H9 (cell line): Measurements from ENCODE around the gene HSPA12A. TPM values are rescaled to one million over a fixed set of nuclear protein-coding genes. Genes with fewer than 3 reads are reported as not detected.

Source experiments
- DNase-seq: peaks from one replicate; pipeline ENCODE4 v3.0.0-alpha.2; 2017
- H2AFZ ChIP-seq: one replicate; pipeline ENCODE4 v1.6.1; 2013; ENCODE audit warnings: mild to moderate bottlenecking, low read length, control low read depth, moderate library complexity
- H2AK5ac ChIP-seq: 2 replicates; pipeline ENCODE4 v1.6.1; 2013; ENCODE audit warnings: low read length, control low read depth, mixed read lengths; ENCODE audit not compliant: insufficient read length
- H2BK120ac ChIP-seq: one replicate; pipeline ENCODE4 v1.6.1; 2013; ENCODE audit warnings: low read depth, mild to moderate bottlenecking, low read length, control low read depth, inconsistent platforms; ENCODE audit not compliant: poor library complexity, severe bottlenecking
- H2BK12ac ChIP-seq: 2 replicates; pipeline ENCODE4 v1.6.1; 2013; ENCODE audit warnings: low read length, control low read depth, mixed read lengths, low read depth; ENCODE audit not compliant: insufficient read length
- H2BK15ac ChIP-seq: 2 replicates; pipeline ENCODE4 v1.6.1; 2013; ENCODE audit warnings: low read depth, low read length, control low read depth
- H2BK20ac ChIP-seq: one replicate; pipeline ENCODE4 v1.6.1; 2013; ENCODE audit warnings: low read depth, mild to moderate bottlenecking, low read length, control low read depth, inconsistent platforms; ENCODE audit not compliant: poor library complexity, severe bottlenecking
- H2BK5ac ChIP-seq: 2 replicates; pipeline ENCODE4 v1.6.1; 2013; ENCODE audit warnings: low read length, control low read depth, mixed read lengths; ENCODE audit not compliant: insufficient read length
- H3K14ac ChIP-seq: 2 replicates; pipeline ENCODE4 v1.6.1; 2013; ENCODE audit warnings: low read length, control low read depth; ENCODE audit not compliant: insufficient read depth
- H3K18ac ChIP-seq: 2 replicates; pipeline ENCODE4 v1.6.1; 2013; ENCODE audit warnings: low read depth, mild to moderate bottlenecking, mixed read lengths, low read length, control low read depth; ENCODE audit not compliant: insufficient read length
- H3K23ac ChIP-seq: 2 replicates; pipeline ENCODE4 v1.6.1; 2013; ENCODE audit warnings: low read length, control low read depth, mixed read lengths, low read depth; ENCODE audit not compliant: insufficient read length
- H3K23me2 ChIP-seq: 2 replicates; pipeline ENCODE4 v1.6.1; 2013; ENCODE audit warnings: low read depth, mild to moderate bottlenecking, mixed read lengths, low read length, control low read depth; ENCODE audit not compliant: insufficient read length, poor library complexity, severe bottlenecking
- H3K27ac ChIP-seq: 2 replicates; pipeline ENCODE4 v1.5.1; 2013; ENCODE audit warnings: low read length, control low read depth, mixed read lengths, low read depth; ENCODE audit not compliant: insufficient read length
- H3K27me3 ChIP-seq: 2 replicates; pipeline ENCODE4 v1.6.1; 2013; ENCODE audit warnings: low read length, control low read depth, inconsistent platforms; ENCODE audit not compliant: insufficient read depth
- H3K4ac ChIP-seq: 2 replicates; pipeline ENCODE4 v1.6.1; 2013; ENCODE audit warnings: low read depth, mild to moderate bottlenecking, control low read depth, inconsistent platforms, low read length, moderate library complexity
- H3K4me1 ChIP-seq: 2 replicates; pipeline ENCODE4 v1.6.1; 2013; ENCODE audit warnings: low read length, control low read depth, inconsistent platforms; ENCODE audit not compliant: insufficient read depth
- H3K4me2 ChIP-seq: 2 replicates; pipeline ENCODE4 v1.6.1; 2013; ENCODE audit warnings: low read length, control low read depth, mixed read lengths; ENCODE audit not compliant: insufficient read length, insufficient read depth
- H3K56ac ChIP-seq: 2 replicates; pipeline ENCODE4 v1.6.1; 2013; ENCODE audit warnings: low read depth, mild to moderate bottlenecking, mixed read lengths, low read length, control low read depth; ENCODE audit not compliant: insufficient read length
- H3K79me1 ChIP-seq: 2 replicates; pipeline ENCODE4 v1.6.1; 2013; ENCODE audit warnings: low read depth, mild to moderate bottlenecking, moderate library complexity, low read length, control low read depth, inconsistent platforms; ENCODE audit not compliant: insufficient read depth, poor library complexity, severe bottlenecking
- H3K79me2 ChIP-seq: 2 replicates; pipeline ENCODE4 v1.6.1; 2013; ENCODE audit warnings: low read length, control low read depth, inconsistent platforms; ENCODE audit not compliant: insufficient read depth
- H3K9ac ChIP-seq: 2 replicates; pipeline ENCODE4 v1.6.1; 2013; ENCODE audit warnings: low read length, control low read depth, mixed read lengths; ENCODE audit not compliant: insufficient read length; ENCODE audit errors: extremely low read depth
- H3K9me3 ChIP-seq: one replicate; pipeline ENCODE4 v1.6.1; 2013; ENCODE audit warnings: low read depth, low read length, inconsistent platforms; ENCODE audit not compliant: control insufficient read depth
- H3T11ph ChIP-seq: one replicate; pipeline ENCODE4 v1.6.1; 2013; ENCODE audit warnings: mild to moderate bottlenecking, low read length, control low read depth, inconsistent platforms
- H4K20me1 ChIP-seq: one replicate; pipeline ENCODE4 v1.6.1; 2013; ENCODE audit not compliant: control insufficient read depth, insufficient read length, insufficient read depth
- H4K5ac ChIP-seq: 2 replicates; pipeline ENCODE4 v1.6.1; 2013; ENCODE audit warnings: low read depth, mild to moderate bottlenecking, mixed read lengths, low read length, control low read depth; ENCODE audit not compliant: insufficient read length
- H4K8ac ChIP-seq: replicated peaks from 2 replicates; pipeline ENCODE4 v1.6.1; 2013; ENCODE audit warnings: low read length, control low read depth, mixed read lengths, low read depth; ENCODE audit not compliant: insufficient read length
- H4K91ac ChIP-seq: 2 replicates; pipeline ENCODE4 v1.6.1; 2013; ENCODE audit warnings: low read depth, mild to moderate bottlenecking, moderate library complexity, mixed read lengths, low read length, control low read depth; ENCODE audit not compliant: insufficient read length
- H3K27ac Mint-ChIP-seq, 3 experiments: 2 replicates in 2 of 3; 3 replicates in 1 of 3; pipeline ENCODE4 v1.8.0; 2020 to 2021; ENCODE audit warnings: mixed read lengths in 3 of 3, mild to moderate bottlenecking in 1 of 3, moderate library complexity in 1 of 3
- H3K27me3 Mint-ChIP-seq: 2 replicates; pipeline ENCODE4 v1.8.0; 2021; ENCODE audit warnings: low read depth, mild to moderate bottlenecking, moderate library complexity, mixed read lengths
- H3K36me3 Mint-ChIP-seq, 3 experiments: 2 replicates in 2 of 3; 3 replicates in 1 of 3; pipeline ENCODE4 v1.8.0; 2020 to 2021; ENCODE audit warnings: low read depth in 3 of 3, mixed read lengths in 3 of 3; ENCODE audit not compliant: insufficient read depth in 1 of 3
- H3K4me1 Mint-ChIP-seq, 2 experiments: 2 replicates each; pipeline ENCODE4 v1.8.0; 2020; ENCODE audit warnings: mixed read lengths in 2 of 2
- H3K4me3 Mint-ChIP-seq, 2 experiments: 2 replicates in 1 of 2; 3 replicates in 1 of 2; pipeline ENCODE4 v1.8.0; 2020 to 2021; ENCODE audit warnings: mild to moderate bottlenecking in 2 of 2, mixed read lengths in 2 of 2, moderate library complexity in 1 of 2
- H3K9me3 Mint-ChIP-seq, 2 experiments: 2 replicates in 1 of 2; 3 replicates in 1 of 2; pipeline ENCODE4 v1.8.0; 2020; ENCODE audit warnings: mild to moderate bottlenecking in 2 of 2, mixed read lengths in 2 of 2, moderate library complexity in 1 of 2
- CTCF ChIP-seq: fragments of 200-600 bp; sonication (generic); conservative IDR thresholded peaks from 3 replicates; pipeline ENCODE4 v1.8.0; 2021; ENCODE audit warnings: antibody characterized with exemption, mild to moderate bottlenecking
- WGBS: extraction: QIAGEN DNeasy Blood & Tissue Kit; methylation state at CpG from one replicate; pipeline ENCODE4 v1.1.7; 2013; ENCODE audit warnings: missing lambda C conversion rate, low lambda C conversion rate, mixed read lengths; ENCODE audit not compliant: insufficient read length; ENCODE audit errors: extremely low coverage; 5-methylcytosine and 5-hydroxymethylcytosine counted together
- total RNA-seq: library from RNA; stranded (reverse); gene quantifications from 2 replicates; pipeline ENCODE4 v1.2.1, GENCODE V29; 2021

Gene HSPA12A
- total RNA-seq, 1 experiment from 2014 or later, result 3.2 TPM

GRCh38 chr10:116673866-116674265 is 68.5 kb downstream of the HSPA12A start:
- Mint-ChIP-seq H3K36me3 (peaks cover 0 to 2% (median 0%) of the 10 kb centered on the region in 3 experiments; a peak in 2 of 7 replicates), H3K27me3 (peaks cover 9% of the 10 kb centered on the region), H3K4me3 (no peak overlapping the region), H3K27ac (no peak overlapping the region), H3K9me3 (no peaks in the 10 kb centered on the region), H3K4me1 (peaks cover 29 to 30% of the 10 kb centered on the region in 2 experiments)
- Histone ChIP-seq H4K5ac (no peak overlapping the region), H2BK120ac (no peak overlapping the region), H3K79me1 (no peaks in the 10 kb centered on the region), H2BK15ac (no peak overlapping the region), H3T11ph (no peak overlapping the region), H3K27me3 (no peaks in the 10 kb centered on the region), H3K9ac (no peak overlapping the region), H3K18ac (no peak overlapping the region), H3K4me1 (peaks cover 7% of the 10 kb centered on the region; the same call in 1 of the 2 replicates), H2BK20ac (no peak overlapping the region), H4K20me1 (no peaks in the 10 kb centered on the region), H3K79me2 (0 out of 2 replicates have a peak, but pooled peaks cover 2% of the 10 kb centered on the region), H3K14ac (no peak overlapping the region), H3K4ac (no peak overlapping the region), H3K4me2 (no peak overlapping the region), H3K27ac (no peak overlapping the region), H4K8ac (no peak overlapping the region), H3K23me2 (peaks cover 7% of the 10 kb centered on the region), H2AK5ac (no peak overlapping the region), H3K23ac (no peak overlapping the region), H2BK5ac (no peak overlapping the region), H3K9me3 (no peaks in the 10 kb centered on the region), H2AFZ (no peak overlapping the region), H4K91ac (no peak overlapping the region), H3K56ac (no peak overlapping the region), H2BK12ac (no peak overlapping the region)
- no peak for DNase-seq
- TF ChIP-seq CTCF, result no peak
- WGBS, result no CpG with 5 or more reads among the region's 2 CpGs
